Tibial nerve (tissue), 3 donors: ENCODE data around the gene SYTL3.

Source experiments
- POLR2A ChIP-seq, 2 donors: fragments of 450-650 bp; IDR thresholded peaks; one replicate each; pipeline ENCODE4 v1.6.1; 2017; ENCODE audit warnings: antibody characterized with exemption in 2 of 2, mild to moderate bottlenecking in 2 of 2, moderate library complexity in 2 of 2
- TF ChIP-seq, protein P1 (sequence below), 5 experiments: fragments of 200-600 bp in 3 of 5; fragments of 450-650 bp in 2 of 5; sonication (generic) in 3 of 5; IDR thresholded peaks; one replicate each; pipeline ENCODE4 v1.5.1; 2016 to 2019; ENCODE audit warnings: antibody characterized with exemption in 5 of 5, mild to moderate bottlenecking in 3 of 5, moderate library complexity in 2 of 5

- no peak for TF ChIP-seq POLR2A (IDR thresholded peaks at IDR 0.05)
- TF ChIP-seq, protein P1, sequence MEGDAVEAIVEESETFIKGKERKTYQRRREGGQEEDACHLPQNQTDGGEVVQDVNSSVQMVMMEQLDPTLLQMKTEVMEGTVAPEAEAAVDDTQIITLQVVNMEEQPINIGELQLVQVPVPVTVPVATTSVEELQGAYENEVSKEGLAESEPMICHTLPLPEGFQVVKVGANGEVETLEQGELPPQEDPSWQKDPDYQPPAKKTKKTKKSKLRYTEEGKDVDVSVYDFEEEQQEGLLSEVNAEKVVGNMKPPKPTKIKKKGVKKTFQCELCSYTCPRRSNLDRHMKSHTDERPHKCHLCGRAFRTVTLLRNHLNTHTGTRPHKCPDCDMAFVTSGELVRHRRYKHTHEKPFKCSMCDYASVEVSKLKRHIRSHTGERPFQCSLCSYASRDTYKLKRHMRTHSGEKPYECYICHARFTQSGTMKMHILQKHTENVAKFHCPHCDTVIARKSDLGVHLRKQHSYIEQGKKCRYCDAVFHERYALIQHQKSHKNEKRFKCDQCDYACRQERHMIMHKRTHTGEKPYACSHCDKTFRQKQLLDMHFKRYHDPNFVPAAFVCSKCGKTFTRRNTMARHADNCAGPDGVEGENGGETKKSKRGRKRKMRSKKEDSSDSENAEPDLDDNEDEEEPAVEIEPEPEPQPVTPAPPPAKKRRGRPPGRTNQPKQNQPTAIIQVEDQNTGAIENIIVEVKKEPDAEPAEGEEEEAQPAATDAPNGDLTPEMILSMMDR (IDR thresholded peaks at IDR 0.05): no peak
These were observed 126.9 kb downstream of the SYTL3 start for GRCh38 chr6:158776737-158777136.
